Measurements from ENCODE around the gene MAN1C1.

GRCh38 chr1:25731148-25731547 is 114.6 kb downstream of the MAN1C1 start:
- no peak for TF ChIP-seq POLR2A (IDR thresholded peaks at IDR 0.05; ENCODE audit: low read depth, low read length)
- TF ChIP-seq CTCF (IDR thresholded peaks at IDR 0.05; ENCODE audit: extremely low read depth in 1 of 2, insufficient read depth in 1 of 2, low read depth in 1 of 2, low read length in 2 of 2) = no peak
- TF ChIP-seq EZH2 (IDR thresholded peaks at IDR 0.05; ENCODE audit: borderline replicate concordance, low read depth, low read length, severe bottlenecking) = no peak
- TF ChIP-seq POLR2AphosphoS5 (IDR thresholded peaks at IDR 0.05; ENCODE audit: insufficient read depth, low read depth, low read length) = no peak
- no peak for TF ChIP-seq MAX (IDR thresholded peaks at IDR 0.05; ENCODE audit: insufficient read depth, insufficient read length)

Data from endothelial cell of umbilical vein (primary cell).